ENCODE measurements around the gene MTX1. TPM values are rescaled to one million over a fixed set of nuclear protein-coding genes. Genes with fewer than 3 reads are reported as not detected.

The MTX1 gene
- total and polyA plus RNA-seq, 2 of the 4 experiments (the other 2 are of a cell fraction) = 67.2 to 73.7 TPM

GRCh38 chr1:155195201-155196102 is 13.0 kb upstream of the MTX1 start (continued):
- no peak for TF ChIP-seq CTCF (conservative IDR thresholded peaks at IDR 0.05; ENCODE audit: low read depth, low read length)
- TF ChIP-seq RAD21 (IDR thresholded peaks at IDR 0.05; ENCODE audit: low read length) = no peak
- no peak for TF ChIP-seq MAZ (IDR thresholded peaks at IDR 0.05; ENCODE audit: borderline replicate concordance, low read depth, low read length)
